Measurements from ENCODE around the gene GPR161.

GPR161 gene

GRCh38 chr1:168129933-168130332 lies 6.8 kb downstream of the GPR161 start:
- H3K27me3 ChIP-seq (ENCODE audit: control insufficient read depth in 1 of 2, insufficient read depth in 2 of 2, low read length in 2 of 2) = no peaks in the 10 kb centered on the region
- no peaks in the 10 kb centered on the region for H3K36me3 ChIP-seq (ENCODE audit: control insufficient read depth in 2 of 2, insufficient read depth in 2 of 2, low read length in 2 of 2)
- no peaks in the 10 kb centered on the region for H3K9me3 ChIP-seq (ENCODE audit: control insufficient read depth in 2 of 2, low read length in 2 of 2)
- H3K27ac ChIP-seq (ENCODE audit: low read length) = no peak overlapping the region
- H3K9ac ChIP-seq (ENCODE audit: low read length in 2 of 2) = no peak overlapping the region
- peaks cover 4% of the 10 kb centered on the region for H3K4me1 ChIP-seq (ENCODE audit: control insufficient read depth, insufficient read depth, low read length)
- no peak overlapping the region for H3K4me3 ChIP-seq (ENCODE audit: low read length in 2 of 2)

GRCh38 chr1:168127503-168127902 lies 9.2 kb downstream of the GPR161 start:
- no peaks in the 10 kb centered on the region for H3K4me1 ChIP-seq (ENCODE audit: control insufficient read depth, insufficient read depth, low read length)
- no peaks in the 10 kb centered on the region for H3K36me3 ChIP-seq (ENCODE audit: control insufficient read depth in 2 of 2, insufficient read depth in 2 of 2, low read length in 2 of 2)
- no peak overlapping the region for H3K27ac ChIP-seq (ENCODE audit: low read length)
- no peak overlapping the region for H3K4me3 ChIP-seq (ENCODE audit: low read length in 2 of 2)
- no peaks in the 10 kb centered on the region for H3K27me3 ChIP-seq (ENCODE audit: control insufficient read depth in 1 of 2, insufficient read depth in 2 of 2, low read length in 2 of 2)
- H3K9me3 ChIP-seq (ENCODE audit: control insufficient read depth in 2 of 2, low read length in 2 of 2) = no peaks in the 10 kb centered on the region
- H3K9ac ChIP-seq (ENCODE audit: low read length in 2 of 2) = no peak overlapping the region

GRCh38 chr1:168125051-168125450 lies 11.7 kb downstream of the GPR161 start:
- no peaks in the 10 kb centered on the region for H3K36me3 ChIP-seq (ENCODE audit: control insufficient read depth in 2 of 2, insufficient read depth in 2 of 2, low read length in 2 of 2)
- H3K27ac ChIP-seq (ENCODE audit: low read length) = no peak overlapping the region
- no peaks in the 10 kb centered on the region for H3K27me3 ChIP-seq (ENCODE audit: control insufficient read depth in 1 of 2, insufficient read depth in 2 of 2, low read length in 2 of 2)
- H3K9me3 ChIP-seq (ENCODE audit: control insufficient read depth in 2 of 2, low read length in 2 of 2) = no peaks in the 10 kb centered on the region
- H3K4me1 ChIP-seq (ENCODE audit: control insufficient read depth, insufficient read depth, low read length) = peaks cover 13% of the 10 kb centered on the region
- no peak overlapping the region for H3K9ac ChIP-seq (ENCODE audit: low read length in 2 of 2)
- no peak overlapping the region for H3K4me3 ChIP-seq (ENCODE audit: low read length in 2 of 2)

GRCh38 chr1:168121401-168122011 lies 15.2 kb downstream of the GPR161 start:
- Histone ChIP-seq H3K9ac (ENCODE audit: low read length in 2 of 2) (peak overlapping the region in 1 of 2 donors; percentile 36), H3K27me3 (ENCODE audit: control insufficient read depth in 1 of 2, insufficient read depth in 2 of 2, low read length in 2 of 2) (no peaks in the 10 kb centered on the region), H3K4me3 (ENCODE audit: low read length in 2 of 2) (peak overlapping the region in 1 of 2 donors; percentile 29), H3K9me3 (ENCODE audit: control insufficient read depth in 2 of 2, low read length in 2 of 2) (no peaks in the 10 kb centered on the region), H3K4me1 (ENCODE audit: control insufficient read depth, insufficient read depth, low read length) (peaks cover 13% of the 10 kb centered on the region), H3K36me3 (ENCODE audit: control insufficient read depth in 2 of 2, insufficient read depth in 2 of 2, low read length in 2 of 2) (peaks cover 0 to 2% of the 10 kb centered on the region in 2 donors), H3K27ac (ENCODE audit: low read length) (peak overlapping the region; percentile 49)

- no peak overlapping the region for H3K4me3 ChIP-seq (ENCODE audit: low read length in 2 of 2)
- H3K9ac ChIP-seq (ENCODE audit: low read length in 2 of 2) = no peak overlapping the region
- no peaks in the 10 kb centered on the region for H3K27me3 ChIP-seq (ENCODE audit: control insufficient read depth in 1 of 2, insufficient read depth in 2 of 2, low read length in 2 of 2)
- peaks cover 13% of the 10 kb centered on the region for H3K4me1 ChIP-seq (ENCODE audit: control insufficient read depth, insufficient read depth, low read length)
- H3K27ac ChIP-seq (ENCODE audit: low read length) = no peak overlapping the region
- H3K36me3 ChIP-seq (ENCODE audit: control insufficient read depth in 2 of 2, insufficient read depth in 2 of 2, low read length in 2 of 2) = peaks cover 0 to 2% of the 10 kb centered on the region in 2 donors
- H3K9me3 ChIP-seq (ENCODE audit: control insufficient read depth in 2 of 2, low read length in 2 of 2) = no peaks in the 10 kb centered on the region
These were observed 17.0 kb downstream of the GPR161 start for GRCh38 chr1:168119750-168120149.

GRCh38 chr1:168116327-168116799 lies 20.4 kb downstream of the GPR161 start:
- Histone ChIP-seq H3K27me3 (ENCODE audit: control insufficient read depth in 1 of 2, insufficient read depth in 2 of 2, low read length in 2 of 2) (no peaks in the 10 kb centered on the region), H3K36me3 (ENCODE audit: control insufficient read depth in 2 of 2, insufficient read depth in 2 of 2, low read length in 2 of 2) (peaks cover 0 to 2% of the 10 kb centered on the region in 2 donors), H3K27ac (ENCODE audit: low read length) (no peak overlapping the region), H3K4me3 (ENCODE audit: low read length in 2 of 2) (no peak overlapping the region), H3K9ac (ENCODE audit: low read length in 2 of 2) (no peak overlapping the region), H3K9me3 (ENCODE audit: control insufficient read depth in 2 of 2, low read length in 2 of 2) (no peaks in the 10 kb centered on the region), H3K4me1 (ENCODE audit: control insufficient read depth, insufficient read depth, low read length) (peaks cover 5% of the 10 kb centered on the region)

- no peaks in the 10 kb centered on the region for H3K27me3 ChIP-seq (ENCODE audit: control insufficient read depth in 1 of 2, insufficient read depth in 2 of 2, low read length in 2 of 2)
- H3K4me3 ChIP-seq (ENCODE audit: low read length in 2 of 2) = no peak overlapping the region
- no peak overlapping the region for H3K9ac ChIP-seq (ENCODE audit: low read length in 2 of 2)
- H3K4me1 ChIP-seq (ENCODE audit: control insufficient read depth, insufficient read depth, low read length) = no peaks in the 10 kb centered on the region
- H3K27ac ChIP-seq (ENCODE audit: low read length) = no peak overlapping the region
- H3K36me3 ChIP-seq (ENCODE audit: control insufficient read depth in 2 of 2, insufficient read depth in 2 of 2, low read length in 2 of 2) = peaks cover 0 to 2% of the 10 kb centered on the region in 2 donors
- no peaks in the 10 kb centered on the region for H3K9me3 ChIP-seq (ENCODE audit: control insufficient read depth in 2 of 2, low read length in 2 of 2)
These were observed 21.9 kb downstream of the GPR161 start for GRCh38 chr1:168114845-168115244.

- no peak overlapping the region for H3K27ac ChIP-seq (ENCODE audit: low read length)
- H3K27me3 ChIP-seq (ENCODE audit: control insufficient read depth in 1 of 2, insufficient read depth in 2 of 2, low read length in 2 of 2) = no peaks in the 10 kb centered on the region
- H3K4me3 ChIP-seq (ENCODE audit: low read length in 2 of 2) = no peak overlapping the region
- no peaks in the 10 kb centered on the region for H3K4me1 ChIP-seq (ENCODE audit: control insufficient read depth, insufficient read depth, low read length)
- H3K36me3 ChIP-seq (ENCODE audit: control insufficient read depth in 2 of 2, insufficient read depth in 2 of 2, low read length in 2 of 2) = peaks cover 0 to 2% of the 10 kb centered on the region in 2 donors
- H3K9me3 ChIP-seq (ENCODE audit: control insufficient read depth in 2 of 2, low read length in 2 of 2) = no peaks in the 10 kb centered on the region
- no peak overlapping the region for H3K9ac ChIP-seq (ENCODE audit: low read length in 2 of 2)
These were observed 23.9 kb downstream of the GPR161 start for GRCh38 chr1:168112673-168113305.

GRCh38 chr1:168110896-168111545 lies 25.7 kb downstream of the GPR161 start:
- Histone ChIP-seq H3K36me3 (ENCODE audit: control insufficient read depth in 2 of 2, insufficient read depth in 2 of 2, low read length in 2 of 2) (no peaks in the 10 kb centered on the region), H3K27ac (ENCODE audit: low read length) (no peak overlapping the region), H3K4me1 (ENCODE audit: control insufficient read depth, insufficient read depth, low read length) (no peaks in the 10 kb centered on the region), H3K9ac (ENCODE audit: low read length in 2 of 2) (no peak overlapping the region), H3K9me3 (ENCODE audit: control insufficient read depth in 2 of 2, low read length in 2 of 2) (no peaks in the 10 kb centered on the region), H3K4me3 (ENCODE audit: low read length in 2 of 2) (no peak overlapping the region), H3K27me3 (ENCODE audit: control insufficient read depth in 1 of 2, insufficient read depth in 2 of 2, low read length in 2 of 2) (no peaks in the 10 kb centered on the region)

GRCh38 chr1:168106274-168106673 lies 30.5 kb downstream of the GPR161 start:
- H3K4me3 ChIP-seq (ENCODE audit: low read length in 2 of 2) = no peak overlapping the region
- H3K9ac ChIP-seq (ENCODE audit: low read length in 2 of 2) = no peak overlapping the region
- H3K4me1 ChIP-seq (ENCODE audit: control insufficient read depth, insufficient read depth, low read length) = no peaks in the 10 kb centered on the region
- H3K27ac ChIP-seq (ENCODE audit: low read length) = no peak overlapping the region
- H3K36me3 ChIP-seq (ENCODE audit: control insufficient read depth in 2 of 2, insufficient read depth in 2 of 2, low read length in 2 of 2) = peaks cover 0 to 14% of the 10 kb centered on the region in 2 donors
- H3K27me3 ChIP-seq (ENCODE audit: control insufficient read depth in 1 of 2, insufficient read depth in 2 of 2, low read length in 2 of 2) = no peaks in the 10 kb centered on the region
- no peaks in the 10 kb centered on the region for H3K9me3 ChIP-seq (ENCODE audit: control insufficient read depth in 2 of 2, low read length in 2 of 2)

GRCh38 chr1:168105846-168106245 lies 30.9 kb downstream of the GPR161 start:
- no peaks in the 10 kb centered on the region for H3K27me3 ChIP-seq (ENCODE audit: control insufficient read depth in 1 of 2, insufficient read depth in 2 of 2, low read length in 2 of 2)

More at GRCh38 chr1:168105846-168106245, 30.9 kb downstream of the GPR161 start:
- Histone ChIP-seq H3K4me3 (ENCODE audit: low read length in 2 of 2) (no peak overlapping the region), H3K27ac (ENCODE audit: low read length) (no peak overlapping the region), H3K9ac (ENCODE audit: low read length in 2 of 2) (no peak overlapping the region), H3K4me1 (ENCODE audit: control insufficient read depth, insufficient read depth, low read length) (no peaks in the 10 kb centered on the region), H3K36me3 (ENCODE audit: control insufficient read depth in 2 of 2, insufficient read depth in 2 of 2, low read length in 2 of 2) (peaks cover 0 to 15% of the 10 kb centered on the region in 2 donors), H3K9me3 (ENCODE audit: control insufficient read depth in 2 of 2, low read length in 2 of 2) (no peaks in the 10 kb centered on the region)
